Measurements from ENCODE around the gene ABCC4. TPM values are rescaled to one million over a fixed set of nuclear protein-coding genes. Genes with fewer than 3 reads are reported as not detected.

The ABCC4 gene
- total RNA-seq, 1 donor from 2014 or later: 10.6 TPM

GRCh38 chr13:95248953-95249352 lies 52.3 kb downstream of the ABCC4 start:
- TF ChIP-seq CTCF (IDR thresholded peaks at IDR 0.05): no peak

GRCh38 chr13:95247852-95248251 lies 53.4 kb downstream of the ABCC4 start:
- Mint-ChIP-seq H3K9me3 (ENCODE audit: low read depth) (no peaks in the 10 kb centered on the region), H3K27ac (ENCODE audit: unreplicated experiment) (no peak overlapping the region), H3K4me1 (ENCODE audit: low read depth) (peaks cover 7% of the 10 kb centered on the region), H3K36me3 (ENCODE audit: low read depth) (peaks cover 10% of the 10 kb centered on the region), H3K27me3 (ENCODE audit: low read depth) (no peaks in the 10 kb centered on the region), H3K4me3 (ENCODE audit: unreplicated experiment) (no peak overlapping the region)
- no peak for TF ChIP-seq CTCF (IDR thresholded peaks at IDR 0.05)
- no peak for DNase-seq (ENCODE audit: low spot score)

More at GRCh38 chr13:95248953-95249352, 52.3 kb downstream of the ABCC4 start:
- no peak for DNase-seq (ENCODE audit: low spot score)
- Mint-ChIP-seq H3K4me3 (ENCODE audit: unreplicated experiment) (no peak overlapping the region), H3K9me3 (ENCODE audit: low read depth) (no peaks in the 10 kb centered on the region), H3K4me1 (ENCODE audit: low read depth) (peaks cover 7% of the 10 kb centered on the region), H3K27me3 (ENCODE audit: low read depth) (no peaks in the 10 kb centered on the region), H3K36me3 (ENCODE audit: low read depth) (peaks cover 10% of the 10 kb centered on the region), H3K27ac (ENCODE audit: unreplicated experiment) (no peak overlapping the region)

GRCh38 chr13:95247171-95247570 lies 54.1 kb downstream of the ABCC4 start:
- peaks cover 7% of the 10 kb centered on the region for H3K4me1 Mint-ChIP-seq (ENCODE audit: low read depth)
- no peaks in the 10 kb centered on the region for H3K27me3 Mint-ChIP-seq (ENCODE audit: low read depth)
- no peak for TF ChIP-seq CTCF (IDR thresholded peaks at IDR 0.05)
- no peak overlapping the region for H3K4me3 Mint-ChIP-seq (ENCODE audit: unreplicated experiment)
- H3K9me3 Mint-ChIP-seq (ENCODE audit: low read depth): no peaks in the 10 kb centered on the region
- H3K36me3 Mint-ChIP-seq (ENCODE audit: low read depth): peaks cover 10% of the 10 kb centered on the region
- no peak for DNase-seq (ENCODE audit: low spot score)
- H3K27ac Mint-ChIP-seq (ENCODE audit: unreplicated experiment): no peak overlapping the region

GRCh38 chr13:95246292-95247082 lies 54.8 kb downstream of the ABCC4 start:
- no peak for TF ChIP-seq CTCF (IDR thresholded peaks at IDR 0.05)
- Mint-ChIP-seq H3K27ac (ENCODE audit: unreplicated experiment) (no peak overlapping the region), H3K27me3 (ENCODE audit: low read depth) (no peaks in the 10 kb centered on the region)

GRCh38 chr13:95245071-95245470 lies 56.2 kb downstream of the ABCC4 start:
- no peaks in the 10 kb centered on the region for H3K27me3 Mint-ChIP-seq (ENCODE audit: low read depth)
- no peak overlapping the region for H3K27ac Mint-ChIP-seq (ENCODE audit: unreplicated experiment)
- H3K36me3 Mint-ChIP-seq (ENCODE audit: low read depth): peaks cover 10% of the 10 kb centered on the region
- no peaks in the 10 kb centered on the region for H3K4me1 Mint-ChIP-seq (ENCODE audit: low read depth)
- H3K9me3 Mint-ChIP-seq (ENCODE audit: low read depth): no peaks in the 10 kb centered on the region
- no peak overlapping the region for H3K4me3 Mint-ChIP-seq (ENCODE audit: unreplicated experiment)
- TF ChIP-seq CTCF (IDR thresholded peaks at IDR 0.05): no peak
- DNase-seq (ENCODE audit: low spot score): no peak

More at GRCh38 chr13:95246292-95247082, 54.8 kb downstream of the ABCC4 start:
- DNase-seq (ENCODE audit: low spot score): no peak
- Mint-ChIP-seq H3K36me3 (ENCODE audit: low read depth) (peaks cover 10% of the 10 kb centered on the region), H3K9me3 (ENCODE audit: low read depth) (no peaks in the 10 kb centered on the region), H3K4me1 (ENCODE audit: low read depth) (peaks cover 1% of the 10 kb centered on the region), H3K4me3 (ENCODE audit: unreplicated experiment) (no peak overlapping the region)
